K562 (cell line): ENCODE measurements around the gene CRTC3. TPM values are rescaled to one million over a fixed set of nuclear protein-coding genes. Genes with fewer than 3 reads are reported as not detected.

Experiments used
- ARID3A ChIP-seq: IDR thresholded peaks from 2 replicates; pipeline ENCODE4 v1.6.1; 2012; ENCODE audit warnings: low read depth, low read length, improper control_type of control experiment, borderline replicate concordance
- CAMTA2 ChIP-seq: fragments of 250-450 bp; sonication (Bioruptor Pico); conservative IDR thresholded peaks from 2 replicates; pipeline ENCODE4 v1.5.1; 2022
- CHAMP1 ChIP-seq: fragments of 450-650 bp; IDR thresholded peaks from 2 replicates; pipeline ENCODE4 v1.6.1; 2016; ENCODE audit warnings: mild to moderate bottlenecking
- DPF2 ChIP-seq: fragments of 450-650 bp; IDR thresholded peaks from 2 replicates; pipeline ENCODE4 v1.6.1; 2016
- E2F4 ChIP-seq: sonication (generic); formaldehyde crosslinking; IDR thresholded peaks from 2 replicates; pipeline ENCODE4 v1.8.0; 2022; ENCODE audit warnings: mild to moderate bottlenecking, low read depth, missing genetic modification reagents
- FUS ChIP-seq: fragments of 200-400 bp; formaldehyde crosslinking; optimal IDR thresholded peaks from 2 replicates; pipeline ENCODE3; 2017; ENCODE audit warnings: low read depth, low read length
- GABPB1 ChIP-seq: sonication (generic); formaldehyde crosslinking; IDR thresholded peaks from 2 replicates; pipeline ENCODE4 v1.8.0; 2022; ENCODE audit warnings: mild to moderate bottlenecking, missing genetic modification reagents
- HDAC8 ChIP-seq: fragments of 450-650 bp; IDR thresholded peaks from 2 replicates; pipeline ENCODE4 v1.6.1; 2016; ENCODE audit warnings: mild to moderate bottlenecking, missing genetic modification characterization, moderate library complexity, missing compliant biosample characterization
- KDM5B ChIP-seq: fragments of 200-600 bp; sonication (generic); IDR thresholded peaks from 2 replicates; pipeline ENCODE4 v1.6.1; 2012; ENCODE audit warnings: low read depth, mild to moderate bottlenecking, moderate library complexity, low read length, control low read depth, inconsistent platforms; ENCODE audit not compliant: insufficient replicate concordance
- MCM2 ChIP-seq: fragments of 450-650 bp; IDR thresholded peaks from 2 replicates; pipeline ENCODE4 v1.6.1; 2017; ENCODE audit warnings: low read depth, mild to moderate bottlenecking
- POLR2A ChIP-seq: fragments of 450-650 bp; conservative IDR thresholded peaks from 2 replicates; pipeline ENCODE4 v1.6.1; 2016
- RBFOX2 ChIP-seq: fragments of 200-400 bp; formaldehyde crosslinking; IDR thresholded peaks from 2 replicates; pipeline ENCODE4 v1.6.1; 2017; ENCODE audit warnings: low read depth, mild to moderate bottlenecking, low read length, moderate library complexity
- SIN3B ChIP-seq: fragments of 450-650 bp; IDR thresholded peaks from 2 replicates; pipeline ENCODE4 v1.6.1; 2017; ENCODE audit warnings: low read depth, mild to moderate bottlenecking, moderate library complexity
- SMAD4 ChIP-seq: fragments of 250-450 bp; sonication (Bioruptor Pico); conservative IDR thresholded peaks from 2 replicates; pipeline ENCODE4 v1.8.0; 2021; ENCODE audit warnings: inconsistent platforms, mild to moderate bottlenecking, moderate library complexity
- TBL1XR1 ChIP-seq, 2 experiments: IDR thresholded peaks; 2 replicates each; pipeline ENCODE4 v1.6.1; 2012; ENCODE audit warnings: improper control_type of control experiment in 2 of 2, low read length in 2 of 2, mild to moderate bottlenecking in 1 of 2
- TEAD2 ChIP-seq: fragments of 450-650 bp; IDR thresholded peaks from 2 replicates; pipeline ENCODE4 v1.6.1; 2016; ENCODE audit warnings: missing genetic modification characterization, control low read depth, missing compliant biosample characterization
- ZBTB1 ChIP-seq: sonication (generic); formaldehyde crosslinking; IDR thresholded peaks from 2 replicates; pipeline ENCODE4 v1.8.1; 2023; ENCODE audit warnings: missing genetic modification reagents, low read depth, mild to moderate bottlenecking, borderline replicate concordance
- ZC3H11A ChIP-seq: IDR thresholded peaks from 2 replicates; pipeline ENCODE4 v1.6.1; 2012; ENCODE audit warnings: low read depth, low read length, improper control_type of control experiment
- ZC3H4 ChIP-seq: sonication (generic); formaldehyde crosslinking; IDR thresholded peaks from 2 replicates; pipeline ENCODE4 v1.9.0; 2021; ENCODE audit warnings: missing genetic modification reagents, borderline replicate concordance
- ZC3H8 ChIP-seq: fragments of 450-650 bp; IDR thresholded peaks from 2 replicates; pipeline ENCODE4 v1.6.1; 2017
- ZFP30 ChIP-seq: fragments of 250-450 bp; sonication (Bioruptor Pico); IDR thresholded peaks from 2 replicates; pipeline ENCODE4 v1.8.0; 2022; ENCODE audit warnings: moderate library complexity, mild to moderate bottlenecking, inconsistent platforms, borderline replicate concordance
- ZKSCAN3 ChIP-seq: fragments of 250-450 bp; sonication (Bioruptor Pico); IDR thresholded peaks from 2 replicates; pipeline ENCODE4 v1.4.0; 2020
- ZNF224 ChIP-seq: sonication (generic); formaldehyde crosslinking; IDR thresholded peaks from 2 replicates; pipeline ENCODE4 v1.8.0; 2022; ENCODE audit warnings: mild to moderate bottlenecking, missing genetic modification reagents
- ZNF324 ChIP-seq: fragments of 250-450 bp; sonication (Bioruptor Pico); IDR thresholded peaks from 2 replicates; pipeline ENCODE4 v1.4.0; 2020; ENCODE audit warnings: mild to moderate bottlenecking
- polyA plus RNA-seq, 8 experiments: library from polyadenylated mRNA; depleted of rRNA in 4 of 8; stranded (reverse) in 5 of 8; unstranded in 3 of 8; fragments of >200 nt; fragmentation: Nextera tagmentation in 2 of 8; fragmentation: Illumina TruSeq in 1 of 8; extraction: Ambion mirVana in 2 of 8; extraction: Trizol in 1 of 8; gene quantifications; 2 replicates each; pipeline versions ENCODE4 v1.2.1 to v1.2.3, GENCODE V29; 2011 to 2014; ENCODE audit warnings: inconsistent platforms in 1 of 8, missing spikeins in 1 of 8
- total RNA-seq, 7 experiments: library from RNA; depleted of rRNA in 6 of 7; stranded (reverse); fragments of >200 nt in 6 of 7; fragmentation: Illumina TruSeq in 2 of 7; extraction: Trizol in 2 of 7; gene quantifications; 2 replicates each; pipeline versions ENCODE4 v1.2.1 to v1.2.3, GENCODE V29; 2011 to 2021; ENCODE audit warnings: low replicate concordance in 1 of 7
- TF ChIP-seq, protein P1 (sequence below): sonication (generic); formaldehyde crosslinking; IDR thresholded peaks from 2 replicates; pipeline ENCODE4 v1.9.0; 2022; ENCODE audit warnings: mild to moderate bottlenecking, missing genetic modification reagents

Gene CRTC3
- total and polyA plus RNA-seq, 9 of the 15 experiments (the other 6 are each of a cell fraction or from before 2014, with no cell fraction given): 1.2 to 19.0 (median 11.6) TPM

DNA sequence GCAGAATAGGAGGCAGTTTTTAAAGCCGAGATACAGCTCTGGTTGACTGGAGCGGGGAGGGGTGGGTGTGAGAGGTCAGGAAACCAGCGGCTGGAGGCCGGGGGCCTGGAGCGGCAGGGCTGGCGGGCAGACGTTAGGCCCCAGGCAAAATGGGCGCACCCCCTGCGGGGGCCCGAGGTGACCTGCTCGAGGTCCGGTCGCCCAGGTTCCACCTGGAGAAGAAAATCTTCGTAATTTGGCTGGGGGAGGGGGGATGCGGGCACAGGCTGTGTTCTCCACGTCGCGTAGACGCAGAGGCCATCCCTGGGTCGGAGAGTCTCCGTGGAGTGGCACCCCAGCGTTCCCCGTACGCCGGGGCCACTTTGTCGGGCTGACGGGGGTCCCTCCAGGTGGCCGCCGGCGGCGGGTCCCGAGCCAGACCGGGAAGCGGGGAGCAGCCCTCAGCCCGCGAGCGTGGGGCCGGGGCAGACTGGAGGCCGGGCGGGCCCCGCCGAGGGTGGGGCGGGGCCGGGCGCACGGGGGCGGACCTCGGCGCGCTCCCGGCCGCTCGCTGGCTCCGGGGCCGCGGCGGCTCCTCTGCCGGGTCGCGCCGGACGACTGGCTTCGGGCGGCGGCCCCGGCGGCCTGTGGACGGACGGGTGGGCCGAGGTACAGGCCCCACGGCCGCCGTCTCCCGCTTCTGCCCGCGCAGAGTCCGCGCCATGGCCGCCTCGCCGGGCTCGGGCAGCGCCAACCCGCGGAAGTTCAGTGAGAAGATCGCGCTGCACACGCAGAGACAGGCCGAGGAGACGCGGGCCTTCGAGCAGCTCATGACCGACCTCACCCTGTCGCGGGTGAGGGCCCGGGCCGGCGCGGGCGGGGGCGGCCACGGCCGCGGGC lies at the start of gene CRTC3 (continued):
- TF ChIP-seq ZFP30 (no peak), MCM2 (no peak), FUS (no peak), TBL1XR1 (IDR thresholded peaks at IDR 0.05; ENCODE audit: low read length in 2 of 2) (no peak), ARID3A (no peak), DPF2 (no peak), ZBTB1 (CRISPR knock-in tag) (no peak), HDAC8 (tag) (no peak), KDM5B (peak; percentile 52), ZNF324 (no peak), ZKSCAN3 (no peak), SIN3B (no peak), CAMTA2 (no peak), E2F4 (CRISPR knock-in tag) (no peak), TEAD2 (tag) (no peak), ZC3H4 (CRISPR knock-in tag) (no peak), ZC3H8 (no peak), CHAMP1 (no peak), ZNF224 (CRISPR knock-in tag) (no peak), ZC3H11A (no peak), RBFOX2 (peak; percentile 68), SMAD4 (CRISPR knock-in tag) (peak; percentile 71), GABPB1 (CRISPR knock-in tag) (no peak), POLR2A (peak; percentile 57)
- TF ChIP-seq, protein P1, sequence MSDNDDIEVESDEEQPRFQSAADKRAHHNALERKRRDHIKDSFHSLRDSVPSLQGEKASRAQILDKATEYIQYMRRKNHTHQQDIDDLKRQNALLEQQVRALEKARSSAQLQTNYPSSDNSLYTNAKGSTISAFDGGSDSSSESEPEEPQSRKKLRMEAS: peak; percentile 14; the same call in 1 of the 2 replicates
